Sigmoid colon (tissue), 7 donors: ENCODE results near the gene NUP188. TPM values are rescaled to one million over a fixed set of nuclear protein-coding genes. Genes with fewer than 3 reads are reported as not detected.

ENCODE experiments used
- DNase-seq: peaks from one replicate; pipeline ENCODE4 v3.0.0-alpha.2; 2019
- H3K27ac ChIP-seq, 4 donors: fragments of 200-600 bp; sonication (generic); one replicate each; pipeline ENCODE4 v1.5.1; 2016 to 2019; ENCODE audit warnings: mild to moderate bottlenecking in 1 of 4
- H3K27me3 ChIP-seq, 3 donors: fragments of 200-600 bp; sonication (generic); one replicate each; pipeline ENCODE4 v1.5.1; 2019; ENCODE audit warnings: mild to moderate bottlenecking in 1 of 3
- H3K36me3 ChIP-seq, 4 donors: fragments of 200-600 bp; sonication (generic); one replicate each; pipeline ENCODE4 v1.5.1; 2016 to 2019
- H3K4me1 ChIP-seq, 4 donors: fragments of 200-600 bp; sonication (generic); one replicate each; pipeline ENCODE4 v1.5.1; 2017 to 2019
- H3K4me3 ChIP-seq, 4 donors: fragments of 200-600 bp; sonication (generic); one replicate each; pipeline ENCODE4 v1.5.1; 2017 to 2019; ENCODE audit warnings: mild to moderate bottlenecking in 2 of 4, moderate library complexity in 1 of 4
- H3K9me3 ChIP-seq, 4 donors: fragments of 200-600 bp in 3 of 4; sonication (generic) in 3 of 4; one replicate each; pipeline versions ENCODE4 v1.5.1 to v1.6.1; 2013 to 2019
- EP300 ChIP-seq, 4 donors: sonication (generic); formaldehyde crosslinking; IDR thresholded peaks; one replicate each; pipeline ENCODE4 v1.6.1; 2017; ENCODE audit warnings: antibody characterized with exemption in 4 of 4
- POLR2A ChIP-seq, 2 donors: fragments of 450-650 bp; IDR thresholded peaks; one replicate each; pipeline ENCODE4 v1.6.1; 2016; ENCODE audit warnings: antibody characterized with exemption in 2 of 2, mild to moderate bottlenecking in 2 of 2, moderate library complexity in 2 of 2
- POLR2AphosphoS5 ChIP-seq, 4 donors: sonication (generic); formaldehyde crosslinking; IDR thresholded peaks; one replicate each; pipeline ENCODE4 v1.6.1; 2017; ENCODE audit warnings: antibody characterized with exemption in 4 of 4
- WGBS, 2 donors: extraction: QIAGEN DNeasy Blood & Tissue Kit; methylation state at CpG; one replicate each; pipeline ENCODE4 v1.1.7; 2013; 5-methylcytosine and 5-hydroxymethylcytosine counted together
- intact Hi-C: fragments of 100-400 bp; cut with DNase I; formaldehyde crosslinking; loops from one replicate; pipeline ENCODE4 v1.15.1; 2023
- polyA plus RNA-seq, 3 donors: library from polyadenylated mRNA; stranded (reverse); fragments of 200-250 nt; gene quantifications; one replicate each; pipeline ENCODE4 v1.2.3, GENCODE V29; 2013
- total RNA-seq, 4 donors: library from RNA; depleted of rRNA; stranded (reverse); fragments of >200 nt; gene quantifications; one replicate each; pipeline ENCODE4 v1.1.0, GENCODE V29; 2016
- TF ChIP-seq, protein P1 (sequence below), 4 experiments: fragments of 450-650 bp in 3 of 4; fragments of 200-600 bp in 1 of 4; IDR thresholded peaks; one replicate each; pipeline ENCODE4 v1.5.1; 2016 to 2019; ENCODE audit warnings: antibody characterized with exemption in 4 of 4, mild to moderate bottlenecking in 3 of 4, moderate library complexity in 2 of 4
- donor health status: healthy with polysubstance abuse.
- donor health status: Bipolar disorder and iron deficiency.
- donor health status: healthy.

NUP188 gene
- total and polyA plus RNA-seq, 7 donors = 3.7 to 28.8 (median 21.3) TPM

DNA sequence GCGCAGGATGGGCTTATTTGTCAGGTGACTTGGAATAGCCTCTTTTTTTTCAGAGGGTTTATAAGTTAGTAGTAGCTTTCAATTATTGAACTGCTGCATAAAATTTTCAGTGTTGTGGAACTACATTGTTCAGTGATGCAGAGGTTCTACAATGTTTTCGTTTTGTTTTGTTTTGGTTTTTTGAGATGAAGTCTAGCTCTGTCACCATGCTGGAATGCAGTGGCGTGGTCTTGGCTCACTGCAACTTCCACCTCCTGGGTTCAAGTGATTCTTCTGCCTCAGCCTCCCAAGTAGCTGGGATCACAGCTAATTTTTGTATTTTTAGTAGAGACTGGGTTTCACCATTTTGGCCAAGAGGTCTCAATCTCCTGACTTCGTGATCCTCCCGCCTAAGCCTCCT is 22.0 kb downstream of the NUP188 start:
- TF ChIP-seq POLR2AphosphoS5 (IDR thresholded peaks at IDR 0.05) (no peak), POLR2A (IDR thresholded peaks at IDR 0.05) (no peak), EP300 (IDR thresholded peaks at IDR 0.05) (no peak)
- TF ChIP-seq, protein P1, sequence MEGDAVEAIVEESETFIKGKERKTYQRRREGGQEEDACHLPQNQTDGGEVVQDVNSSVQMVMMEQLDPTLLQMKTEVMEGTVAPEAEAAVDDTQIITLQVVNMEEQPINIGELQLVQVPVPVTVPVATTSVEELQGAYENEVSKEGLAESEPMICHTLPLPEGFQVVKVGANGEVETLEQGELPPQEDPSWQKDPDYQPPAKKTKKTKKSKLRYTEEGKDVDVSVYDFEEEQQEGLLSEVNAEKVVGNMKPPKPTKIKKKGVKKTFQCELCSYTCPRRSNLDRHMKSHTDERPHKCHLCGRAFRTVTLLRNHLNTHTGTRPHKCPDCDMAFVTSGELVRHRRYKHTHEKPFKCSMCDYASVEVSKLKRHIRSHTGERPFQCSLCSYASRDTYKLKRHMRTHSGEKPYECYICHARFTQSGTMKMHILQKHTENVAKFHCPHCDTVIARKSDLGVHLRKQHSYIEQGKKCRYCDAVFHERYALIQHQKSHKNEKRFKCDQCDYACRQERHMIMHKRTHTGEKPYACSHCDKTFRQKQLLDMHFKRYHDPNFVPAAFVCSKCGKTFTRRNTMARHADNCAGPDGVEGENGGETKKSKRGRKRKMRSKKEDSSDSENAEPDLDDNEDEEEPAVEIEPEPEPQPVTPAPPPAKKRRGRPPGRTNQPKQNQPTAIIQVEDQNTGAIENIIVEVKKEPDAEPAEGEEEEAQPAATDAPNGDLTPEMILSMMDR (IDR thresholded peaks at IDR 0.05) = no peak
- Histone ChIP-seq H3K27ac (no peak overlapping the region), H3K27me3 (no peaks in the 10 kb centered on the region), H3K4me1 (no peaks in the 10 kb centered on the region), H3K4me3 (no peak overlapping the region), H3K36me3 (peaks cover 0 to 74% (median 32%) of the 10 kb centered on the region in 4 donors), H3K9me3 (no peaks in the 10 kb centered on the region)
- intact Hi-C loops = no loop called here
- DNase-seq = no peak
- WGBS, 2 donors = 94 to 96% methylated on average over 5 of the region's 5 CpGs

DNA sequence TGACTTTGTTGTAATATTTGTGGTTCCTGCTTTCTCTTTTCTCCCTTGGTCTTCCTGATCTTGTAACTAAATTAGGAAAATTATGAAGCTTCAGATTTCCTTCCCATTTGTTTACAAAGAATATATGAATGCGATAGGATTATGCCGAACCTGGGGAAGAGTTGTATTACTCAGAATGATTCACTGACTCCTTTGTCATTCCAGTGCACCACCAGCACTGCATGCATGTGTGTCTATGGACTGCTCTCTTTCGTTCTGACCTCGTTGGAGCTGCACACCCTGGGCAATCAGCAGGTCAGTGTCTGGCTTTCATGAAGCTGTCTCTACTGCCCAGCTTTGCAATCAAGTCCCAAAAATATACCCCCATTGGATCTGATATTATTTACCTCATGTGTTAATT is 25.5 kb downstream of the NUP188 start:
- intact Hi-C loops = no loop called here
- TF ChIP-seq POLR2A (IDR thresholded peaks at IDR 0.05) (no peak), POLR2AphosphoS5 (IDR thresholded peaks at IDR 0.05) (no peak), EP300 (IDR thresholded peaks at IDR 0.05) (no peak)
- TF ChIP-seq, protein P1 (IDR thresholded peaks at IDR 0.05) = no peak
- H3K4me3 ChIP-seq = no peak overlapping the region
- no peaks in the 10 kb centered on the region for H3K4me1 ChIP-seq
- no peaks in the 10 kb centered on the region for H3K27me3 ChIP-seq
- no peak overlapping the region for H3K27ac ChIP-seq
- DNase-seq = no peak
- peaks cover 0 to 96% (median 40%) of the 10 kb centered on the region in 4 donors for H3K36me3 ChIP-seq
- 88 to 93% methylated on average over 4 of the region's 4 CpGs for WGBS, 2 donors
- no peaks in the 10 kb centered on the region for H3K9me3 ChIP-seq

DNA sequence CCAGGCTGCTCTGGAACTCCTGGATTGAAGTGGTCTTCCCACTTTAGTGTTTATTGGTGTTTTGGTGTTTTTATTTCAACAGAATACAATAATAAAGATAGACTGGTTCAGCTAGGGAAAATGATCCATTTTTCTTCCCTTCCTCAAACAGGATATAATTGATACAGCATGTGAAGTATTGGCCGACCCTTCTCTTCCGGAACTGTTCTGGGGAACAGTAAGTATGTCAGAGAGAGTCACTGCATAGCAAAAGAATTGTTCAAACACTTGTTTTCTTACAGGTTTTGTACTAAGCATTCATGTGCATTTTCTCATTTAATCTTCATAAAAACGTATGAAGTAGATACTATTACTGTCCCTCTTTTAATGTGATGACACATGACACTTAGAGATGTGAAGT is 31.6 kb downstream of the NUP188 start:
- Histone ChIP-seq H3K27ac (no peak overlapping the region), H3K4me3 (no peak overlapping the region), H3K4me1 (no peaks in the 10 kb centered on the region), H3K36me3 (peaks cover 21 to 98% (median 54%) of the 10 kb centered on the region in 4 donors), H3K9me3 (no peaks in the 10 kb centered on the region), H3K27me3 (no peaks in the 10 kb centered on the region)
- WGBS, 2 donors = 85 to 95% methylated on average over 3 of the region's 3 CpGs
- TF ChIP-seq POLR2AphosphoS5 (IDR thresholded peaks at IDR 0.05) (no peak), POLR2A (IDR thresholded peaks at IDR 0.05) (no peak), EP300 (IDR thresholded peaks at IDR 0.05) (no peak)
- TF ChIP-seq, protein P1 (IDR thresholded peaks at IDR 0.05) = no peak
- intact Hi-C loops = no loop called here
- no peak for DNase-seq

DNA sequence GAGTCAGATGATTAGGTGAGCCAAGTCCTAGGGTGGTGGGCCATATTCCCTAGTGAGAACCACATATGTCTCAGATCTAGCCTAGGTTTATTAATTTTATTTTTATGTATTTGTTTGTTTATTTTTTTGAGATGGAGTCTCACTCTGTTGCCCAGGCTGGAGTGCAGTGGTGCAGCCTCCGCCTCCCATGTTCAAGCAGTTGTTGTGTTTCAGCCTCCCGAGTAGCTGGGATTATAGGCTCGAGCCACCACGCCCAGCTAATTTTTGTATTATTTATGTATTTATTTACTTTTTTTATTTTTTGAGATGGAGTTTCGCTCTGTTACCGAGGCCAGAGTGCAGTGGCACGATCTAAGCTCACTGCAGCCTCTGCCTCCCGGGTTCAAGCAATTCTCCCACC is 36.0 kb downstream of the NUP188 start:
- H3K9me3 ChIP-seq = no peaks in the 10 kb centered on the region
- DNase-seq = no peak
- TF ChIP-seq POLR2A (IDR thresholded peaks at IDR 0.05) (no peak), POLR2AphosphoS5 (IDR thresholded peaks at IDR 0.05) (no peak), EP300 (IDR thresholded peaks at IDR 0.05) (no peak)
- TF ChIP-seq, protein P1 (IDR thresholded peaks at IDR 0.05) = no peak
- no peak overlapping the region for H3K4me3 ChIP-seq
- H3K4me1 ChIP-seq = peaks cover 0 to 11% (median 8%) of the 10 kb centered on the region in 4 donors
- peaks cover 21 to 100% (median 59%) of the 10 kb centered on the region in 4 donors for H3K36me3 ChIP-seq
- no peak overlapping the region for H3K27ac ChIP-seq
- 95 to 96% methylated on average over 8 of the region's 8 CpGs for WGBS, 2 donors
- no peaks in the 10 kb centered on the region for H3K27me3 ChIP-seq
- intact Hi-C loops = no loop called here

DNA sequence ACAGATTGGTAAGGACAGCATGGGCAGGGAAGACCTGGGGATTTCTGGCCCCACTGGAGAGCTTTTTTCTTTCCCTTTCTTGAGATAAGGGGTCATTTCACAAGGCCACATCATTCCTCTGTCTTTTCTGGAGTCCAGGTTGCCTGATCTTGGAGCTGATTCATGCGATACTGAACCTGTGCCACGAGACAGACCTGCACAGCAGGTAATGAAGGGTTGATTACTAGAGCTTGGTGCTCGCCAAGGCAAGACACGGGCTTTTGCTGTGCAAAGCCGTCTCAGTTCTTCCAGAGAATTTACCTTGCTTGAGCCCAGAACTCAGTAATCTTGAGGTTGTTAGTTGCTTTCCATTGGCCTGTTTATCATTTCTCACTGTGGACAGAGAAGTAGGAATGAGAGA is 39.2 kb downstream of the NUP188 start:
- Histone ChIP-seq H3K36me3 (peaks cover 8 to 100% (median 53%) of the 10 kb centered on the region in 4 donors), H3K27me3 (no peaks in the 10 kb centered on the region), H3K9me3 (no peaks in the 10 kb centered on the region), H3K4me3 (no peak overlapping the region), H3K27ac (peak overlapping the region in 1 of 4 donors; percentile 65), H3K4me1 (peaks cover 0 to 11% (median 8%) of the 10 kb centered on the region in 4 donors)
- intact Hi-C loops = no loop called here
- no peak for TF ChIP-seq POLR2A (IDR thresholded peaks at IDR 0.05)
- no peak for TF ChIP-seq POLR2AphosphoS5 (IDR thresholded peaks at IDR 0.05)
- WGBS, 2 donors = 96 to 97% methylated on average over 5 of the region's 5 CpGs
- DNase-seq = no peak
